ENCODE data around the gene NOXO1. TPM values are rescaled to one million over a fixed set of nuclear protein-coding genes. Genes with fewer than 3 reads are reported as not detected.

The NOXO1 gene
- total and polyA plus RNA-seq, 10 of the 15 experiments (the other 5 are each of a cell fraction or from before 2014, with no cell fraction given), result 0.09 to 0.76 (median 0.26) TPM; not detected in 4

DNA sequence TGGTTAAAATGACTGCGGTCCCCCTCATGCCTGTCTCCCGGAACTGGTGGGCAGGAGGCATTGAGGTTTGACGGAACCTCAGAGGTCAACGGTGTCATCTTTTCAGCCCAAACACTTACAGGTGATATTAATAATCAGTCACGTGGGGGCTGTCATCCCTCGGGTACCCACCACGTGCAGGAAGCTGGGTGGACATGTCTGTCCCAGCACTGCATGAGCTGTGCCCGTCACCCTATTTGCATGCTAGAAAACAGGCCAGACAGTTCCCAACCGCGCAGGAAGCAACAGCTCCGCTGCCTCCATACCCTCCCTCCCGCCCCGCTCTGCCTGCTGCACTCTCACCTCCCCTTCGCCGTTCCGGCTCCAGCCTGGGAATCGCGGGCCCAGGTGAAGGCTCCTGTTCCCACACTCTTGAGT is 9.9 kb upstream of the NOXO1 start (continued):
- TF ChIP-seq, protein P1, sequence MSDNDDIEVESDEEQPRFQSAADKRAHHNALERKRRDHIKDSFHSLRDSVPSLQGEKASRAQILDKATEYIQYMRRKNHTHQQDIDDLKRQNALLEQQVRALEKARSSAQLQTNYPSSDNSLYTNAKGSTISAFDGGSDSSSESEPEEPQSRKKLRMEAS (IDR thresholded peaks at IDR 0.05; ENCODE audit: low read depth, low read length), result peak; percentile 96
- no peak for TF ChIP-seq CREB1 (IDR thresholded peaks at IDR 0.05; ENCODE audit: low read depth)
- no peak for TF ChIP-seq SMC3 (IDR thresholded peaks at IDR 0.05; ENCODE audit: borderline replicate concordance, low read length)
- TF ChIP-seq NFIC (IDR thresholded peaks at IDR 0.05; ENCODE audit: low read depth, low read length), result no peak
- TF ChIP-seq, protein P2, sequence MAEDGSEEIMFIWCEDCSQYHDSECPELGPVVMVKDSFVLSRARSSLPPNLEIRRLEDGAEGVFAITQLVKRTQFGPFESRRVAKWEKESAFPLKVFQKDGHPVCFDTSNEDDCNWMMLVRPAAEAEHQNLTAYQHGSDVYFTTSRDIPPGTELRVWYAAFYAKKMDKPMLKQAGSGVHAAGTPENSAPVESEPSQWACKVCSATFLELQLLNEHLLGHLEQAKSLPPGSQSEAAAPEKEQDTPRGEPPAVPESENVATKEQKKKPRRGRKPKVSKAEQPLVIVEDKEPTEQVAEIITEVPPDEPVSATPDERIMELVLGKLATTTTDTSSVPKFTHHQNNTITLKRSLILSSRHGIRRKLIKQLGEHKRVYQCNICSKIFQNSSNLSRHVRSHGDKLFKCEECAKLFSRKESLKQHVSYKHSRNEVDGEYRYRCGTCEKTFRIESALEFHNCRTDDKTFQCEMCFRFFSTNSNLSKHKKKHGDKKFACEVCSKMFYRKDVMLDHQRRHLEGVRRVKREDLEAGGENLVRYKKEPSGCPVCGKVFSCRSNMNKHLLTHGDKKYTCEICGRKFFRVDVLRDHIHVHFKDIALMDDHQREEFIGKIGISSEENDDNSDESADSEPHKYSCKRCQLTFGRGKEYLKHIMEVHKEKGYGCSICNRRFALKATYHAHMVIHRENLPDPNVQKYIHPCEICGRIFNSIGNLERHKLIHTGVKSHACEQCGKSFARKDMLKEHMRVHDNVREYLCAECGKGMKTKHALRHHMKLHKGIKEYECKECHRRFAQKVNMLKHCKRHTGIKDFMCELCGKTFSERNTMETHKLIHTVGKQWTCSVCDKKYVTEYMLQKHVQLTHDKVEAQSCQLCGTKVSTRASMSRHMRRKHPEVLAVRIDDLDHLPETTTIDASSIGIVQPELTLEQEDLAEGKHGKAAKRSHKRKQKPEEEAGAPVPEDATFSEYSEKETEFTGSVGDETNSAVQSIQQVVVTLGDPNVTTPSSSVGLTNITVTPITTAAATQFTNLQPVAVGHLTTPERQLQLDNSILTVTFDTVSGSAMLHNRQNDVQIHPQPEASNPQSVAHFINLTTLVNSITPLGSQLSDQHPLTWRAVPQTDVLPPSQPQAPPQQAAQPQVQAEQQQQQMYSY (CRISPR knock-in tag; IDR thresholded peaks at IDR 0.05), result no peak
- TF ChIP-seq EGR1 (IDR thresholded peaks at IDR 0.05; ENCODE audit: borderline replicate concordance in 1 of 2, low read depth in 2 of 2, low read length in 2 of 2), result 0 out of 3 replicates have a peak, but pooled peaks of 1 of the 2 experiments have one; percentile 10
- TF ChIP-seq NFXL1 (IDR thresholded peaks at IDR 0.05; ENCODE audit: borderline replicate concordance), result no peak
- TF ChIP-seq, protein P3, sequence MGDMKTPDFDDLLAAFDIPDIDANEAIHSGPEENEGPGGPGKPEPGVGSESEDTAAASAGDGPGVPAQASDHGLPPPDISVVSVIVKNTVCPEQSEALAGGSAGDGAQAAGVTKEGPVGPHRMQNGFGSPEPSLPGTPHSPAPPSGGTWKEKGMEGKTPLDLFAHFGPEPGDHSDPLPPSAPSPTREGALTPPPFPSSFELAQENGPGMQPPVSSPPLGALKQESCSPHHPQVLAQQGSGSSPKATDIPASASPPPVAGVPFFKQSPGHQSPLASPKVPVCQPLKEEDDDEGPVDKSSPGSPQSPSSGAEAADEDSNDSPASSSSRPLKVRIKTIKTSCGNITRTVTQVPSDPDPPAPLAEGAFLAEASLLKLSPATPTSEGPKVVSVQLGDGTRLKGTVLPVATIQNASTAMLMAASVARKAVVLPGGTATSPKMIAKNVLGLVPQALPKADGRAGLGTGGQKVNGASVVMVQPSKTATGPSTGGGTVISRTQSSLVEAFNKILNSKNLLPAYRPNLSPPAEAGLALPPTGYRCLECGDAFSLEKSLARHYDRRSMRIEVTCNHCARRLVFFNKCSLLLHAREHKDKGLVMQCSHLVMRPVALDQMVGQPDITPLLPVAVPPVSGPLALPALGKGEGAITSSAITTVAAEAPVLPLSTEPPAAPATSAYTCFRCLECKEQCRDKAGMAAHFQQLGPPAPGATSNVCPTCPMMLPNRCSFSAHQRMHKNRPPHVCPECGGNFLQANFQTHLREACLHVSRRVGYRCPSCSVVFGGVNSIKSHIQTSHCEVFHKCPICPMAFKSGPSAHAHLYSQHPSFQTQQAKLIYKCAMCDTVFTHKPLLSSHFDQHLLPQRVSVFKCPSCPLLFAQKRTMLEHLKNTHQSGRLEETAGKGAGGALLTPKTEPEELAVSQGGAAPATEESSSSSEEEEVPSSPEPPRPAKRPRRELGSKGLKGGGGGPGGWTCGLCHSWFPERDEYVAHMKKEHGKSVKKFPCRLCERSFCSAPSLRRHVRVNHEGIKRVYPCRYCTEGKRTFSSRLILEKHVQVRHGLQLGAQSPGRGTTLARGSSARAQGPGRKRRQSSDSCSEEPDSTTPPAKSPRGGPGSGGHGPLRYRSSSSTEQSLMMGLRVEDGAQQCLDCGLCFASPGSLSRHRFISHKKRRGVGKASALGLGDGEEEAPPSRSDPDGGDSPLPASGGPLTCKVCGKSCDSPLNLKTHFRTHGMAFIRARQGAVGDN (IDR thresholded peaks at IDR 0.05), result peak; percentile 89
- TF ChIP-seq, protein P4, sequence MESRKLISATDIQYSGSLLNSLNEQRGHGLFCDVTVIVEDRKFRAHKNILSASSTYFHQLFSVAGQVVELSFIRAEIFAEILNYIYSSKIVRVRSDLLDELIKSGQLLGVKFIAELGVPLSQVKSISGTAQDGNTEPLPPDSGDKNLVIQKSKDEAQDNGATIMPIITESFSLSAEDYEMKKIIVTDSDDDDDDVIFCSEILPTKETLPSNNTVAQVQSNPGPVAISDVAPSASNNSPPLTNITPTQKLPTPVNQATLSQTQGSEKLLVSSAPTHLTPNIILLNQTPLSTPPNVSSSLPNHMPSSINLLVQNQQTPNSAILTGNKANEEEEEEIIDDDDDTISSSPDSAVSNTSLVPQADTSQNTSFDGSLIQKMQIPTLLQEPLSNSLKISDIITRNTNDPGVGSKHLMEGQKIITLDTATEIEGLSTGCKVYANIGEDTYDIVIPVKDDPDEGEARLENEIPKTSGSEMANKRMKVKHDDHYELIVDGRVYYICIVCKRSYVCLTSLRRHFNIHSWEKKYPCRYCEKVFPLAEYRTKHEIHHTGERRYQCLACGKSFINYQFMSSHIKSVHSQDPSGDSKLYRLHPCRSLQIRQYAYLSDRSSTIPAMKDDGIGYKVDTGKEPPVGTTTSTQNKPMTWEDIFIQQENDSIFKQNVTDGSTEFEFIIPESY (IDR thresholded peaks at IDR 0.05), result no peak
- TF ChIP-seq HDAC6 (IDR thresholded peaks at IDR 0.05; ENCODE audit: unreplicated experiment), result no peak
- TF ChIP-seq IKZF2 (IDR thresholded peaks at IDR 0.05), result no peak; a peak in 2 of 4 replicates
- TF ChIP-seq EP300 (IDR thresholded peaks at IDR 0.05; ENCODE audit: borderline replicate concordance in 1 of 2, control insufficient read depth in 1 of 2, low read depth in 2 of 2, low read length in 2 of 2), result peak in 1 of 2 experiments; percentile 45; a peak in 1 of 4 replicates
- TF ChIP-seq, protein P5, sequence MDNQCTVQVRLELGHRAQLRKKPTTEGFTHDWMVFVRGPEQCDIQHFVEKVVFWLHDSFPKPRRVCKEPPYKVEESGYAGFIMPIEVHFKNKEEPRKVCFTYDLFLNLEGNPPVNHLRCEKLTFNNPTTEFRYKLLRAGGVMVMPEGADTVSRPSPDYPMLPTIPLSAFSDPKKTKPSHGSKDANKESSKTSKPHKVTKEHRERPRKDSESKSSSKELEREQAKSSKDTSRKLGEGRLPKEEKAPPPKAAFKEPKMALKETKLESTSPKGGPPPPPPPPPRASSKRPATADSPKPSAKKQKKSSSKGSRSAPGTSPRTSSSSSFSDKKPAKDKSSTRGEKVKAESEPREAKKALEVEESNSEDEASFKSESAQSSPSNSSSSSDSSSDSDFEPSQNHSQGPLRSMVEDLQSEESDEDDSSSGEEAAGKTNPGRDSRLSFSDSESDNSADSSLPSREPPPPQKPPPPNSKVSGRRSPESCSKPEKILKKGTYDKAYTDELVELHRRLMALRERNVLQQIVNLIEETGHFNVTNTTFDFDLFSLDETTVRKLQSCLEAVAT (IDR thresholded peaks at IDR 0.05), result 0 out of 2 replicates have a peak, but pooled peaks have one; percentile 18
- TF ChIP-seq MXI1 (IDR thresholded peaks at IDR 0.05; ENCODE audit: low read depth, low read length), result peak; percentile 79

All from GM12878 (cell line).